IPS DF 6.9 (cell line): ENCODE measurements around the gene KLHL12.

ENCODE experiments used
- DNase-seq: peaks from one replicate; pipeline ENCODE4 v3.0.0-alpha.2; 2013; ENCODE audit warnings: low read depth, low spot score
- H3K27ac ChIP-seq: one replicate; pipeline ENCODE4 v1.5.1; 2013; ENCODE audit warnings: low read length, control low read depth
- H3K27me3 ChIP-seq: 2 replicates; pipeline ENCODE4 v1.6.1; 2013; ENCODE audit warnings: mild to moderate bottlenecking, low read length; ENCODE audit not compliant: control insufficient read depth, insufficient read depth
- H3K36me3 ChIP-seq: 2 replicates; pipeline ENCODE4 v1.6.1; 2013; ENCODE audit warnings: low read length; ENCODE audit not compliant: control insufficient read depth, insufficient read depth
- H3K4me1 ChIP-seq: 2 replicates; pipeline ENCODE4 v1.6.1; 2013; ENCODE audit warnings: low read length; ENCODE audit not compliant: control insufficient read depth, insufficient read depth
- H3K4me3 ChIP-seq: 2 replicates; pipeline ENCODE4 v1.5.1; 2013; ENCODE audit warnings: mild to moderate bottlenecking, low read length
- H3K9me3 ChIP-seq: 2 replicates; pipeline ENCODE4 v1.6.1; 2013; ENCODE audit warnings: low read length, inconsistent platforms; ENCODE audit not compliant: control insufficient read depth, insufficient read depth
- WGBS: extraction: QIAGEN DNeasy Blood & Tissue Kit; methylation state at CpG from one replicate; pipeline ENCODE4 v1.1.7; 2013; ENCODE audit warnings: mixed read lengths, missing lambda C conversion rate; ENCODE audit not compliant: insufficient read length, insufficient coverage; 5-methylcytosine and 5-hydroxymethylcytosine counted together

KLHL12 gene

DNA sequence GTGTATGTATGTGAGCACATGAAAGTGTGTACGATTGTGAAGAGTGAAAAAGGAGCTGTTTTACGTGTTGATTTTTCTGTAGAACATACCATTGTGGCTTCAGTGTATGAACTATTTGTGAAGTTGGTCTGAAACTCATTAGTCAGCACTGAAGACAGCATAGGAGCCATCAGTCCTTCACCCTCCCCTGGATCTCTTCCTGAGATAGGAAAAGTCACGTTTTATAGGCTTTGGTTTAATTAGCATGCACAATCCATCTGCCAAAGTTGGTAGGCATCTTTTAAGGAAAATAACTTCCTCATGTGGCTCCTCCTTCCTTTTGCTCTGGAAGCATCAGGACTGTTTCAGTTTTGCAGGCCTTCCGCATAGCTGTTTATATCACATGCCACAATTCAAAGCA is 36.6 kb downstream of the KLHL12 start:
- H3K4me1 ChIP-seq = no peaks in the 10 kb centered on the region
- no peaks in the 10 kb centered on the region for H3K9me3 ChIP-seq
- no peak for DNase-seq
- H3K27me3 ChIP-seq = no peaks in the 10 kb centered on the region
- H3K27ac ChIP-seq = no peak overlapping the region
- 100% methylated on average over 2 of the region's 4 CpGs for WGBS
- peaks cover 9% of the 10 kb centered on the region; the same call in 1 of the 2 replicates for H3K36me3 ChIP-seq
- H3K4me3 ChIP-seq = no peak overlapping the region

GRCh38 chr1:202888531-202889360 is 38.3 kb downstream of the KLHL12 start, which contains the start of gene RABIF:
RABIF (minus strand) TSS chr1:202889149; CDS start chr1:202889098, 51 bp downstream.
- peaks cover 6% of the 10 kb centered on the region; the same call in 1 of the 2 replicates for H3K36me3 ChIP-seq
- H3K4me3 ChIP-seq = peak within 1 kb of the TSS; percentile 72
- H3K27ac ChIP-seq = no peak within 1 kb of the TSS
- no peaks in the 10 kb centered on the region for H3K27me3 ChIP-seq
- H3K4me1 ChIP-seq = no peaks in the 10 kb centered on the region
- no CpG with 5 or more reads among the region's 84 CpGs for WGBS
- peak; percentile 74 for DNase-seq
- H3K9me3 ChIP-seq = no peaks in the 10 kb centered on the region

DNA sequence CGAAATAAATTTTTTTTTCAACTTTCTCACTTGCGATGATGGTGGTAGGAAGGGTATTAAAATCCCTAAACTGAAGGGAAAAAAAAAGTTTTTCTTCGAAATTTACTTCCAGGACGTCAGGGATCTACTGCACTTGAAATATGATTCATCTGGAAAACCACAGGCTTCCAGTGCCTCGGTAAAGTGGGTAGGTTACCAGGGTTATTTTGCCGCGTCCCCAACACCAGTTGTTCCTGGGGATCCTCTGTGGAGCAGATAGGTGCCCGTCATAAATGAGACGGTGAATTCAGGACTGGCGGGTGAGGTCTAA is 38.9 kb downstream of the KLHL12 start:
- Histone ChIP-seq H3K27ac (no peak overlapping the region), H3K4me3 (peak overlapping the region; percentile 72; the same call in 1 of the 2 replicates), H3K27me3 (no peaks in the 10 kb centered on the region), H3K9me3 (no peaks in the 10 kb centered on the region), H3K4me1 (no peaks in the 10 kb centered on the region), H3K36me3 (peaks cover 6% of the 10 kb centered on the region; the same call in 1 of the 2 replicates)
- WGBS = no CpG with 5 or more reads among the region's 10 CpGs
- DNase-seq = peak; percentile 20

- Histone ChIP-seq H3K4me1 (no peaks in the 10 kb centered on the region), H3K27me3 (no peaks in the 10 kb centered on the region), H3K4me3 (no peak overlapping the region), H3K27ac (no peak overlapping the region), H3K9me3 (no peaks in the 10 kb centered on the region), H3K36me3 (peaks cover 5% of the 10 kb centered on the region; the same call in 1 of the 2 replicates)
- DNase-seq = no peak
- no CpG with 5 or more reads among the region's 10 CpGs for WGBS
Observed at GRCh38 chr1:202880961-202881460, 46.0 kb downstream of the KLHL12 start.

DNA sequence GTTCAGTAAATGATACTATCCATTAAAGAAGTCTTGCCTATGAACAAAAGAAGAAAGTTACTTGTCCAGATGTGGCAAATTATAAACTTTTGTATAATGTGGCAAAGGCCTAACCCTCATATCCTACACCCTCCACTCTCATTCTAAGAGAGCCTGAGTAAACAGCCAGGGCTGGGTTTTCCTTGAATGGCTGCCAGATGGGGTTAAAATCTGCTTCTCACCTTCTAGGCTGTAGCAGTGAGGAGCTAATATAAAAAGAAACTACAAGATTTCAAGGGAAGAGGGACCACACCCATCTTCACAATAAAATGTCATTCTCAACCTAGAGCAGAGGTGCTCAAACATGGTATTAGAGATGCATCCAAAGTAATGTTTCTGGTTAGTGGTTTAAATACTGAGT is 47.0 kb downstream of the KLHL12 start:
- Histone ChIP-seq H3K36me3 (peaks cover 5% of the 10 kb centered on the region; the same call in 1 of the 2 replicates), H3K4me1 (no peaks in the 10 kb centered on the region)
- no peak for DNase-seq

GRCh38 chr1:202879128-202879527 is 47.9 kb downstream of the KLHL12 start:
- WGBS = no CpG with 5 or more reads among the region's 1 CpG

More for the DNA sequence above, 47.0 kb downstream of the KLHL12 start:
- Histone ChIP-seq H3K27ac (no peak overlapping the region), H3K27me3 (no peaks in the 10 kb centered on the region), H3K9me3 (no peaks in the 10 kb centered on the region), H3K4me3 (no peak overlapping the region)

GRCh38 chr1:202873026-202873425 is 54.0 kb downstream of the KLHL12 start:
- Histone ChIP-seq H3K4me3 (no peak overlapping the region), H3K9me3 (no peaks in the 10 kb centered on the region), H3K27me3 (no peaks in the 10 kb centered on the region), H3K27ac (no peak overlapping the region), H3K36me3 (peaks cover 5% of the 10 kb centered on the region; the same call in 1 of the 2 replicates), H3K4me1 (no peaks in the 10 kb centered on the region)
- no peak for DNase-seq
- WGBS = no CpG with 5 or more reads among the region's 4 CpGs

More at GRCh38 chr1:202879128-202879527, 47.9 kb downstream of the KLHL12 start:
- H3K4me3 ChIP-seq = no peak overlapping the region
- no peaks in the 10 kb centered on the region for H3K9me3 ChIP-seq
- H3K36me3 ChIP-seq = peaks cover 5% of the 10 kb centered on the region; the same call in 1 of the 2 replicates
- no peaks in the 10 kb centered on the region for H3K4me1 ChIP-seq
- DNase-seq = no peak
- H3K27ac ChIP-seq = no peak overlapping the region
- no peaks in the 10 kb centered on the region for H3K27me3 ChIP-seq

DNA sequence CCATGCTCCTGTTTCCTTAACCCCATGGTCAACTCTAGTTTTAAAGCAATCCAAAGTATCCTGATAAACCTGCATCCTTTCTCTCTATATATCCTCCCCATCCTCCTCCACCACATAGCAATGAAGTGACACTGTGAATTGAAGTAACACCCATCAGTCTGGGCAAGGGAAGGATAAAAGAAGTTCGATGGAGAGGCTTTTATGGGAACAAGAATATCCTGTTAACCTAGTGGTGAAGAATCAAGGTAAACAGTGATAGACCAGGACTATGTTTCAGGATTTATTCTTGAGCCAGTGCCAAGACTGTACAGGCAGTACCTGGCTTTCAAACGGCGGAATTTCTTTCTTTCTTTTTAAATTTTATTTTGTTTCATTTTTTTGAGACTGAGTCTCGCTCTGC is 55.7 kb downstream of the KLHL12 start:
- WGBS = no CpG with 5 or more reads among the region's 4 CpGs
- no peak overlapping the region for H3K27ac ChIP-seq
- no peaks in the 10 kb centered on the region for H3K27me3 ChIP-seq
- no peaks in the 10 kb centered on the region for H3K9me3 ChIP-seq
- peaks cover 5% of the 10 kb centered on the region; the same call in 1 of the 2 replicates for H3K36me3 ChIP-seq
- DNase-seq = no peak
- no peak overlapping the region for H3K4me3 ChIP-seq
- no peaks in the 10 kb centered on the region for H3K4me1 ChIP-seq

GRCh38 chr1:202862679-202863560 is 64.1 kb downstream of the KLHL12 start:
- H3K9me3 ChIP-seq = no peaks in the 10 kb centered on the region
- H3K4me1 ChIP-seq = peaks cover 4% of the 10 kb centered on the region
- no peak for DNase-seq
- peaks cover 4% of the 10 kb centered on the region; the same call in 1 of the 2 replicates for H3K36me3 ChIP-seq
- no peak overlapping the region for H3K27ac ChIP-seq
- no peaks in the 10 kb centered on the region for H3K27me3 ChIP-seq
- H3K4me3 ChIP-seq = no peak overlapping the region
- no CpG with 5 or more reads among the region's 5 CpGs for WGBS

GRCh38 chr1:202861420-202862132 is 65.5 kb downstream of the KLHL12 start:
- no peaks in the 10 kb centered on the region for H3K27me3 ChIP-seq
- peak; percentile 79 for DNase-seq
- no peaks in the 10 kb centered on the region for H3K9me3 ChIP-seq
- H3K36me3 ChIP-seq = peaks cover 16% of the 10 kb centered on the region
- peaks cover 4% of the 10 kb centered on the region for H3K4me1 ChIP-seq
- no CpG with 5 or more reads among the region's 44 CpGs for WGBS
- H3K4me3 ChIP-seq = peak overlapping the region; percentile 86; the same call in 1 of the 2 replicates
- no peak overlapping the region for H3K27ac ChIP-seq
